Panc1 (cell line): ENCODE results near the gene RRP8. TPM values are rescaled to one million over a fixed set of nuclear protein-coding genes. Genes with fewer than 3 reads are reported as not detected.

Experiments
- ATAC-seq: fragments of 200-7000 bp; cut with Tn5 transposase; 2 replicates; pipeline ENCODE4 v1.9.1; 2020; ENCODE audit warnings: mild to moderate bottlenecking, moderate library complexity
- BruUV-seq: library from RNA; stranded (reverse); fragments of 400-500 nt; replicated peaks from 2 replicates; lab custom pipeline; 2021; lab: Mats Ljungman, UMichigan
- CTCF ChIA-PET: fragments of 300-600 bp; sonication (Branson Sonifier 250); formaldehyde crosslinking; loops from one replicate; lab custom pipeline; 2022; ENCODE audit warnings: antibody characterized with exemption; lab: Charles Lee
- POLR2A ChIA-PET: fragments of 300-600 bp; sonication (Branson Sonifier 250); formaldehyde crosslinking; loops from one replicate; lab custom pipeline; 2022; ENCODE audit warnings: antibody characterized with exemption; lab: Charles Lee
- DNase-seq: peaks from one replicate; pipeline ENCODE4 v3.0.0-alpha.2; 2010; ENCODE audit warnings: low read depth, low spot score
- H3K27ac ChIP-seq: 2 replicates; pipeline ENCODE4 v1.5.1; 2011; ENCODE audit warnings: mild to moderate bottlenecking, low read length, inconsistent platforms
- H3K27me3 ChIP-seq: fragments of 200-500 bp; sonication (Bioruptor generic); 2 replicates; pipeline ENCODE4 v1.6.0; 2014; ENCODE audit warnings: low read length, inconsistent platforms; ENCODE audit not compliant: control insufficient read depth, insufficient read depth
- H3K36me3 ChIP-seq: fragments of 200-500 bp; sonication (Bioruptor generic); 2 replicates; pipeline ENCODE4 v1.5.1; 2014; ENCODE audit warnings: inconsistent platforms, mild to moderate bottlenecking, low read length, moderate library complexity; ENCODE audit not compliant: control insufficient read depth, insufficient read depth
- H3K4me1 ChIP-seq: 2 replicates; pipeline ENCODE4 v1.5.1; 2011; ENCODE audit warnings: inconsistent platforms, mild to moderate bottlenecking, low read length, moderate library complexity; ENCODE audit not compliant: control insufficient read depth, insufficient read depth
- H3K4me3 ChIP-seq, 2 experiments: 2 replicates each; pipeline ENCODE4 v1.5.1; 2011 to 2012; ENCODE audit warnings: low read depth in 2 of 2, low read length in 2 of 2, mild to moderate bottlenecking in 2 of 2, inconsistent platforms in 1 of 2, moderate library complexity in 1 of 2
- H3K9me3 ChIP-seq: fragments of 200-500 bp; sonication (Bioruptor generic); 2 replicates; pipeline ENCODE4 v1.5.1; 2014; ENCODE audit warnings: low read depth, mild to moderate bottlenecking, inconsistent platforms, low read length, moderate library complexity; ENCODE audit not compliant: control insufficient read depth, insufficient read depth
- CTCF ChIP-seq: fragments of 450-650 bp; IDR thresholded peaks from 2 replicates; pipeline ENCODE4 v1.5.1; 2017; ENCODE audit warnings: mild to moderate bottlenecking
- POLR2AphosphoS5 ChIP-seq: IDR thresholded peaks from 2 replicates; pipeline ENCODE4 v1.6.1; 2012; ENCODE audit warnings: mild to moderate bottlenecking, low read depth, low read length, moderate library complexity
- REST ChIP-seq, 2 experiments: IDR thresholded peaks; 2 replicates each; pipeline ENCODE4 v1.6.1; 2011 to 2012; ENCODE audit warnings: low read depth in 2 of 2, control low read depth in 1 of 2, low read length in 1 of 2, mild to moderate bottlenecking in 1 of 2, moderate library complexity in 1 of 2; ENCODE audit not compliant: insufficient read depth in 1 of 2
- SIN3A ChIP-seq: IDR thresholded peaks from 2 replicates; pipeline ENCODE4 v1.6.1; 2012; ENCODE audit warnings: low read depth, mild to moderate bottlenecking, low read length, moderate library complexity, borderline replicate concordance; ENCODE audit not compliant: insufficient read depth
- TCF7L2 ChIP-seq: IDR thresholded peaks from 2 replicates; pipeline ENCODE4 v1.6.1; 2011; ENCODE audit warnings: mild to moderate bottlenecking, low read depth, low read length, inconsistent platforms
- in situ Hi-C: cut with HindIII; loops from 2 replicates; pipeline ENCODE4 v1.10.0; 2016; ENCODE audit warnings: low sequenced_read_pairs, low pct_unique_long_range_greater_than_20kb
- intact Hi-C: fragments of 100-400 bp; cut with micrococcal nuclease; formaldehyde crosslinking; loops from one replicate; pipeline ENCODE4 v1.10.0; 2022; ENCODE audit not compliant: unreplicated experiment
- total RNA-seq: library from RNA; stranded (reverse); gene quantifications from one replicate; pipeline ENCODE4 v1.2.1, GENCODE V29; 2021; ENCODE audit not compliant: unreplicated experiment

Gene RRP8
- total RNA-seq, 1 experiment from 2014 or later = 23.1 TPM

- Histone ChIP-seq H3K27me3 (peaks cover 58% of the 10 kb centered on the region), H3K27ac (no peak overlapping the region), H3K4me1 (no peaks in the 10 kb centered on the region), H3K9me3 (no peaks in the 10 kb centered on the region), H3K36me3 (no peaks in the 10 kb centered on the region; the same call in 1 of the 2 replicates), H3K4me3 (no peak overlapping the region)
- no TSS peak for BruUV-seq
- intact Hi-C loops (no loop called here), in situ Hi-C loops (no loop called here)
- CTCF ChIA-PET = no interaction called here
- DNase-seq (no peak), ATAC-seq (no peak)
- POLR2A ChIA-PET = no interaction called here
- TF ChIP-seq CTCF (no peak), REST (IDR thresholded peaks at IDR 0.05; ENCODE audit: insufficient read depth in 1 of 2, low read depth in 2 of 2, low read length in 1 of 2) (no peak), TCF7L2 (no peak), SIN3A (no peak), POLR2AphosphoS5 (no peak)
These were observed 46.7 kb upstream of the RRP8 start for GRCh38 chr11:6650104-6650503.

GRCh38 chr11:6648501-6648900, 45.1 kb upstream of the RRP8 start:
- no peak overlapping the region for H3K27ac ChIP-seq
- POLR2A ChIA-PET = interaction anchor here (0.6 kb wide), 1 partner anchor 23 kb away, joined by 3 read pairs; no protein-coding TSS in a partner anchor
- CTCF ChIA-PET = no interaction called here
- no TSS peak for BruUV-seq
- no peak for DNase-seq
- no peaks in the 10 kb centered on the region for H3K9me3 ChIP-seq
- no peaks in the 10 kb centered on the region for H3K36me3 ChIP-seq
- no peaks in the 10 kb centered on the region for H3K4me1 ChIP-seq
- intact Hi-C loops (no loop called here), in situ Hi-C loops (no loop called here)
- peaks cover 47% of the 10 kb centered on the region for H3K27me3 ChIP-seq
- TF ChIP-seq TCF7L2 = no peak
- no peak overlapping the region for H3K4me3 ChIP-seq
- no peak for ATAC-seq

GRCh38 chr11:6647836-6648235, 44.4 kb upstream of the RRP8 start:
- no TSS peak for BruUV-seq
- ChIA-PET CTCF (interaction anchor here (0.6 kb wide), 1 partner anchor 11 kb away, joined by 3 read pairs; no protein-coding TSS in a partner anchor), POLR2A (no interaction called here)
- TF ChIP-seq TCF7L2 = no peak
- TF ChIP-seq REST (IDR thresholded peaks at IDR 0.05; ENCODE audit: insufficient read depth in 1 of 2, low read depth in 2 of 2, low read length in 1 of 2) = no peak
- TF ChIP-seq POLR2AphosphoS5 = no peak
- no peak for TF ChIP-seq CTCF
- no peak for TF ChIP-seq SIN3A
- Histone ChIP-seq H3K27ac (no peak overlapping the region), H3K4me3 (no peak overlapping the region), H3K36me3 (no peaks in the 10 kb centered on the region), H3K4me1 (no peaks in the 10 kb centered on the region), H3K27me3 (peaks cover 45% of the 10 kb centered on the region), H3K9me3 (no peaks in the 10 kb centered on the region)
- ATAC-seq (no peak), DNase-seq (no peak)
- intact Hi-C loops = no loop called here
- in situ Hi-C loops = no loop called here
